ENCODE data around the gene LPGAT1. TPM values are rescaled to one million over a fixed set of nuclear protein-coding genes. Genes with fewer than 3 reads are reported as not detected.

The LPGAT1 gene
- total and polyA plus RNA-seq, 8 donors = 17.1 to 47.1 (median 20.7) TPM

DNA sequence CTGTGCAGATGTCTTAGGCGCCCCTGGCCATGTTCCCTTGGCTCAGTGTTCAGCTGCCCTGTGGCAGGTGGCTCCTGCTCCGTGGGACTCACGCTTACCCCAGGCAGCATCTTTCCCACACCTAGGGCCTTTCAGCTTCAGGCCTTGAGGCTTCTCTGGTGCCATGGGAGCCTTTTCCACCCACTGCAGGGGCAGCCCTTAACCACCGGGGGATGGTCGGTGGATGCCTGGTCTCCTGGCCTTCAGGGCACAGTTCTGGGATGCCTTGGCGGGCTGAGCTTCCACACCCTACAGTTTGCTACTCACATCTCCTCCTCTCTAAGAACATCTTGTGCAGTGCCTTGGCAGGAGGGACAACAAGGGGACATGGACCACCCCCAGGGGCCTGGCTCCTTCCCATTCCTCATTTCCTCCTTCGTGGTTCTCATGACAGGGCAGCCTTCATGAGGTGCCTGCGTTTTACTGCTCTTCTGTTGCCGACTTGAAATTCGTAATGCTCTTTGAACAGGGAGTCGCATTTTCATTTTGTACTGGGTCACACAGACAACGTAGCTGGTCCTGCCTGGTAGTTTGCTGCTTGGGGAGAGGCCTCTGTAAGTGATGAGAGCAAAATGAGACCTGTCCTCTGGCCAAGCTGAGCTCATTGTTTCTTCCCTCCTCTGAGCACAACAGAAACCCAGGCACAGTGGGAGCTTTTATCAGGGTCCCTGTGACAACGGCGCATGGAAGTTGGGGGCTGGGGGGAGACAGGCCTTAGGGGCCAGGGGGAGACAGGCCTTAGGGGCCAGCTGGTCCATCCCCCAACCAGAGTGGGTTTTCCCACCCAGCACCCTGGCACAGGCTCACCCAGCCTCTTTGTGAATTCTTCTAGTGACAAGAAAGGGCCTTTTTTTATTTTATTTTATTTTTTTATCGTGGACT is 93.2 kb downstream of the LPGAT1 start:
- H3K27me3 ChIP-seq = no peaks in the 10 kb centered on the region
- no peaks in the 10 kb centered on the region for H3K9me3 ChIP-seq
- TF ChIP-seq, protein P1, sequence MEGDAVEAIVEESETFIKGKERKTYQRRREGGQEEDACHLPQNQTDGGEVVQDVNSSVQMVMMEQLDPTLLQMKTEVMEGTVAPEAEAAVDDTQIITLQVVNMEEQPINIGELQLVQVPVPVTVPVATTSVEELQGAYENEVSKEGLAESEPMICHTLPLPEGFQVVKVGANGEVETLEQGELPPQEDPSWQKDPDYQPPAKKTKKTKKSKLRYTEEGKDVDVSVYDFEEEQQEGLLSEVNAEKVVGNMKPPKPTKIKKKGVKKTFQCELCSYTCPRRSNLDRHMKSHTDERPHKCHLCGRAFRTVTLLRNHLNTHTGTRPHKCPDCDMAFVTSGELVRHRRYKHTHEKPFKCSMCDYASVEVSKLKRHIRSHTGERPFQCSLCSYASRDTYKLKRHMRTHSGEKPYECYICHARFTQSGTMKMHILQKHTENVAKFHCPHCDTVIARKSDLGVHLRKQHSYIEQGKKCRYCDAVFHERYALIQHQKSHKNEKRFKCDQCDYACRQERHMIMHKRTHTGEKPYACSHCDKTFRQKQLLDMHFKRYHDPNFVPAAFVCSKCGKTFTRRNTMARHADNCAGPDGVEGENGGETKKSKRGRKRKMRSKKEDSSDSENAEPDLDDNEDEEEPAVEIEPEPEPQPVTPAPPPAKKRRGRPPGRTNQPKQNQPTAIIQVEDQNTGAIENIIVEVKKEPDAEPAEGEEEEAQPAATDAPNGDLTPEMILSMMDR (IDR thresholded peaks at IDR 0.05) = no peak
- no peak overlapping the region for H3K4me3 ChIP-seq
- no peaks in the 10 kb centered on the region for H3K36me3 ChIP-seq
- no peak for ATAC-seq
- peaks cover 0 to 11% of the 10 kb centered on the region in 2 donors for H3K4me1 ChIP-seq
- DNase-seq = no peak
- intact Hi-C loops (cut with DNase I) = no loop called here
- no peak overlapping the region for H3K27ac ChIP-seq

DNA sequence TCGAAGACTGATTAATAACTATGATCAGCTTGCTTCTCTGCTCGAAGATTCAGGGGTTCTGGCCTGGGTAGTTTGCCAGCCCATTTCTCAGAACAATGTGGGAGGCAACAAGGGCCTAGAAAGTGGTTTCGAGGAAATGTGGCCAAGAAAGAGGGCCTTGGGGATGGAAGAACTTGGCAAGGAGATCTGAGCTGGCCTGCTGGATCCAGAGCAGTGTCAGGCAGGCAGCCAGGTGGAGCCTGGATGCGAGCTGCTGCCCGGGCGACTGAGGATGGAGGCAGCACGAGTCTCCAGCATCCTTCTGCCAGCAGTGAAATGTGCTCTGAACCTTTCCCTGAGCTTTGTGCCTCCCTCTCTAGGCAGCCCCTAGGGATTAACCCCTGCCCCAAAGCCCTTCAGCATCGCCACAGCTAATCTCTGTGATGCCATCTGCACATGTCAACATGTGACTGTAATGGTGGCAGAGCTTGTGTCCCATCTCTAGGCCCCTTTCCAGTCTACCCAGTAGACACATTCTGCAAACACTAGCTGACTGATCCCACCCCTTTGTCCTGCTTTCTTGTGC is 94.1 kb downstream of the LPGAT1 start:
- no peak for ATAC-seq
- Histone ChIP-seq H3K9me3 (no peaks in the 10 kb centered on the region), H3K4me1 (peaks cover 0 to 11% of the 10 kb centered on the region in 2 donors), H3K36me3 (no peaks in the 10 kb centered on the region), H3K27ac (no peak overlapping the region), H3K4me3 (no peak overlapping the region), H3K27me3 (no peaks in the 10 kb centered on the region)
- TF ChIP-seq, protein P1 (IDR thresholded peaks at IDR 0.05) = no peak
- intact Hi-C loops (cut with DNase I) = no loop called here
- no peak for DNase-seq

GRCh38 chr1:211735208-211736170 is 95.1 kb downstream of the LPGAT1 start:
- H3K9me3 ChIP-seq = no peaks in the 10 kb centered on the region
- no peaks in the 10 kb centered on the region for H3K36me3 ChIP-seq
- H3K4me3 ChIP-seq = no peak overlapping the region
- H3K4me1 ChIP-seq = peaks cover 0 to 11% of the 10 kb centered on the region in 2 donors
- TF ChIP-seq, protein P1 (IDR thresholded peaks at IDR 0.05) = no peak
- ATAC-seq (peak; percentile 79), DNase-seq (peak in 1 of 4 donors; percentile 46)
- intact Hi-C loops (cut with DNase I) = no loop called here
- H3K27ac ChIP-seq = no peak overlapping the region
- no peaks in the 10 kb centered on the region for H3K27me3 ChIP-seq

- Histone ChIP-seq H3K9me3 (no peaks in the 10 kb centered on the region), H3K4me1 (peaks cover 0 to 11% of the 10 kb centered on the region in 2 donors), H3K36me3 (no peaks in the 10 kb centered on the region), H3K27ac (no peak overlapping the region), H3K27me3 (no peaks in the 10 kb centered on the region), H3K4me3 (no peak overlapping the region)
- intact Hi-C loops (cut with DNase I) = no loop called here
- TF ChIP-seq, protein P1 (IDR thresholded peaks at IDR 0.05) = no peak
- ATAC-seq = peak; percentile 69
- peak in 2 of 4 donors; percentile 43 to 53 for DNase-seq
Observed at GRCh38 chr1:211734791-211735190, 95.8 kb downstream of the LPGAT1 start.
